GM23338 (cell line): ENCODE results near the gene SNORC. TPM values are rescaled to one million over a fixed set of nuclear protein-coding genes. Genes with fewer than 3 reads are reported as not detected.

ENCODE experiments used
- ATAC-seq: fragments of 200-7000 bp; cut with Tn5 transposase; 3 replicates; pipeline ENCODE4 v1.9.1; 2020
- DNase-seq: peaks from one replicate; pipeline ENCODE4 v3.0.0-alpha.2; 2015; ENCODE audit warnings: low spot score
- H2AFZ ChIP-seq: fragments of 200-600 bp; sonication (generic); 2 replicates; pipeline ENCODE4 v1.8.0; 2016; ENCODE audit warnings: antibody characterized with exemption, mild to moderate bottlenecking, moderate library complexity
- H3F3A ChIP-seq: fragments of 200-600 bp; sonication (generic); replicated peaks from 2 replicates; pipeline ENCODE4 v1.8.0; 2017; ENCODE audit warnings: antibody characterized with exemption, mixed run types, low read depth
- H3K27ac ChIP-seq: fragments of 200-600 bp; sonication (generic); 2 replicates; pipeline ENCODE4 v1.6.1; 2016; ENCODE audit warnings: low read depth
- H3K27me3 ChIP-seq: fragments of 200-600 bp; sonication (generic); 2 replicates; pipeline ENCODE4 v1.8.0; 2016; ENCODE audit warnings: mild to moderate bottlenecking, mixed run types, moderate library complexity; ENCODE audit not compliant: insufficient read depth
- H3K36me3 ChIP-seq: fragments of 200-600 bp; sonication (generic); 2 replicates; pipeline ENCODE4 v1.8.0; 2016; ENCODE audit warnings: mild to moderate bottlenecking; ENCODE audit not compliant: insufficient read depth
- H3K4me1 ChIP-seq: fragments of 200-600 bp; sonication (generic); 2 replicates; pipeline ENCODE4 v1.8.0; 2016; ENCODE audit warnings: mild to moderate bottlenecking, moderate library complexity; ENCODE audit not compliant: insufficient read depth
- H3K4me2 ChIP-seq: fragments of 200-600 bp; sonication (generic); 2 replicates; pipeline ENCODE4 v1.7.1; 2017; ENCODE audit warnings: mixed run types
- H3K4me3 ChIP-seq: fragments of 200-600 bp; sonication (generic); 2 replicates; pipeline ENCODE4 v1.6.1; 2016; ENCODE audit warnings: mixed run types
- H3K79me2 ChIP-seq: fragments of 200-600 bp; sonication (generic); replicated peaks from 2 replicates; pipeline ENCODE4 v1.8.0; 2017; ENCODE audit warnings: mild to moderate bottlenecking; ENCODE audit not compliant: insufficient read depth
- H3K9me2 ChIP-seq: fragments of 200-600 bp; sonication (generic); 2 replicates; pipeline ENCODE4 v1.8.0; 2017; ENCODE audit not compliant: insufficient read depth
- H4K20me1 ChIP-seq: fragments of 200-600 bp; sonication (generic); replicated peaks from 2 replicates; pipeline ENCODE4 v1.8.0; 2017; ENCODE audit warnings: mild to moderate bottlenecking; ENCODE audit not compliant: insufficient read depth
- H3K27ac Mint-ChIP-seq: 2 replicates; pipeline ENCODE4 v1.8.0; 2020; ENCODE audit warnings: inconsistent platforms, mild to moderate bottlenecking, moderate library complexity, mixed read lengths
- H3K27me3 Mint-ChIP-seq: 3 replicates; pipeline ENCODE4 v1.8.0; 2022; ENCODE audit warnings: low read depth, mild to moderate bottlenecking, moderate library complexity, mixed read lengths, inconsistent platforms; ENCODE audit not compliant: insufficient read depth, poor library complexity
- H3K36me3 Mint-ChIP-seq: 3 replicates; pipeline ENCODE4 v1.8.0; 2021; ENCODE audit warnings: low read depth, mild to moderate bottlenecking, inconsistent platforms, moderate library complexity, mixed read lengths
- H3K4me1 Mint-ChIP-seq: 3 replicates; pipeline ENCODE4 v1.8.0; 2020; ENCODE audit warnings: mild to moderate bottlenecking, inconsistent platforms, mixed read lengths
- H3K4me3 Mint-ChIP-seq: 3 replicates; pipeline ENCODE4 v1.8.0; 2021; ENCODE audit warnings: moderate library complexity, mild to moderate bottlenecking, inconsistent platforms, mixed read lengths
- H3K9me3 Mint-ChIP-seq: 3 replicates; pipeline ENCODE4 v1.8.0; 2020; ENCODE audit warnings: moderate library complexity, mild to moderate bottlenecking, inconsistent platforms, mixed read lengths
- EZH2 ChIP-seq: fragments of 200-600 bp; sonication (generic); IDR thresholded peaks from one replicate; pipeline ENCODE4 v1.8.0; 2017; ENCODE audit warnings: antibody characterized with exemption, mild to moderate bottlenecking, low read depth; ENCODE audit not compliant: unreplicated experiment
- NANOG ChIP-seq: IDR thresholded peaks from 2 replicates; pipeline ENCODE4 v1.6.1; 2016; ENCODE audit warnings: antibody characterized with exemption, borderline replicate concordance
- POLR2AphosphoS5 ChIP-seq: IDR thresholded peaks from 2 replicates; pipeline ENCODE4 v1.6.1; 2016; ENCODE audit warnings: antibody characterized with exemption, low read depth
- REST ChIP-seq: IDR thresholded peaks from one replicate; pipeline ENCODE4 v1.6.1; 2018; ENCODE audit warnings: antibody characterized with exemption; ENCODE audit not compliant: unreplicated experiment
- STAT1 ChIP-seq: IDR thresholded peaks from one replicate; pipeline ENCODE4 v1.6.1; 2016; ENCODE audit warnings: antibody characterized with exemption; ENCODE audit not compliant: unreplicated experiment
- ZNF114 ChIP-seq: fragments of 250-450 bp; sonication (Bioruptor Pico); IDR thresholded peaks from 2 replicates; pipeline ENCODE4 v1.5.0; 2020; ENCODE audit warnings: mild to moderate bottlenecking, moderate library complexity
- ZNF462 ChIP-seq: fragments of 250-450 bp; sonication (Bioruptor Pico); IDR thresholded peaks from 2 replicates; pipeline ENCODE4 v1.5.0; 2020; ENCODE audit warnings: mild to moderate bottlenecking, moderate library complexity
- polyA plus RNA-seq: library from polyadenylated mRNA; unstranded; fragments of >200 nt; fragmentation: Nextera tagmentation; extraction: Ambion mirVana; gene quantifications from 2 replicates; pipeline ENCODE4 v1.2.1, GENCODE V29; 2016
- total RNA-seq: library from RNA; depleted of rRNA; stranded (reverse); fragments of >200 nt; shearing (Covaris generic); gene quantifications from 2 replicates; pipeline ENCODE4 v1.2.3, GENCODE V29; 2014

Gene SNORC
- total and polyA plus RNA-seq, 2 experiments from 2014 or later = 0.80 to 1.6 TPM

- TF ChIP-seq REST (no peak), STAT1 (no peak), EZH2 (no peak), ZNF114 (CRISPR knock-in tag) (no peak), NANOG (no peak)
These were observed 30.5 kb upstream of the SNORC start (continued) for GRCh38 chr2:232839411-232840079.

GRCh38 chr2:232842689-232843088 is 27.4 kb upstream of the SNORC start:
- peaks cover 11% of the 10 kb centered on the region; the same call in 2 of the 3 replicates for H3K4me1 Mint-ChIP-seq
- TF ChIP-seq EZH2 (no peak), REST (no peak), ZNF462 (CRISPR knock-in tag) (no peak), POLR2AphosphoS5 (no peak), STAT1 (no peak)

More at GRCh38 chr2:232842689-232843088, 27.4 kb upstream of the SNORC start:
- Histone ChIP-seq H2AFZ (no peak overlapping the region), H4K20me1 (peaks cover 10% of the 10 kb centered on the region), H3F3A (no peaks in the 10 kb centered on the region), H3K27me3 (no peaks in the 10 kb centered on the region), H3K4me3 (no peak overlapping the region), H3K36me3 (peaks cover 58% of the 10 kb centered on the region), H3K79me2 (peaks cover 2% of the 10 kb centered on the region; the same call in 1 of the 2 replicates), H3K9me2 (no peaks in the 10 kb centered on the region), H3K4me1 (0 out of 2 replicates have a peak, but pooled peaks cover 3% of the 10 kb centered on the region), H3K27ac (no peak overlapping the region), H3K4me2 (no peak overlapping the region)
- Mint-ChIP-seq H3K27ac (no peak overlapping the region), H3K36me3 (peaks cover 58% of the 10 kb centered on the region), H3K9me3 (no peaks in the 10 kb centered on the region), H3K4me3 (no peak overlapping the region), H3K27me3 (no peaks in the 10 kb centered on the region)
- ATAC-seq = no peak
- no peak for DNase-seq
